Hepatocyte (in vitro differentiated cells): Measurements from ENCODE around the gene CXCR2.

ENCODE experiments used
- CTCF ChIP-seq: fragments of 200-600 bp; sonication (generic); IDR thresholded peaks from 2 replicates; pipeline ENCODE4 v1.5.1; 2016; ENCODE audit warnings: antibody characterized with exemption, mild to moderate bottlenecking; ENCODE audit not compliant: poor library complexity
- EZH2phosphoT487 ChIP-seq: fragments of 200-600 bp; sonication (generic); IDR thresholded peaks from one replicate; pipeline ENCODE4 v1.6.1; 2018; ENCODE audit warnings: antibody characterized with exemption, mild to moderate bottlenecking, low read depth, moderate library complexity; ENCODE audit not compliant: unreplicated experiment, severe bottlenecking

- TF ChIP-seq CTCF (no peak), EZH2phosphoT487 (no peak)
Observed at GRCh38 chr2:218079943-218080913, 45.6 kb upstream of the CXCR2 start.
